Epithelial cell of proximal tubule (primary cell): Measurements from ENCODE around the gene FXYD2. TPM values are rescaled to one million over a fixed set of nuclear protein-coding genes. Genes with fewer than 3 reads are reported as not detected.

Experiments used
- DNase-seq: peaks from one replicate; pipeline ENCODE4 v3.0.0-alpha.2; 2011; ENCODE audit warnings: low read depth
- H3K4me3 ChIP-seq: 2 replicates; pipeline ENCODE4 v1.5.1; 2011; ENCODE audit warnings: low read depth, mild to moderate bottlenecking, low read length
- CTCF ChIP-seq: conservative IDR thresholded peaks from 2 replicates; pipeline ENCODE4 v1.5.1; 2012; ENCODE audit warnings: low read depth, mild to moderate bottlenecking, low read length
- total RNA-seq: library from RNA; depleted of rRNA; stranded (reverse); fragments of >200 nt; gene quantifications from 2 replicates; pipeline ENCODE4 v1.2.3, GENCODE V29; 2015

The FXYD2 gene
- total RNA-seq, 1 donor from 2014 or later: 286 TPM

GRCh38 chr11:117790279-117790678, 34.3 kb downstream of the FXYD2 start:
- DNase-seq: no peak
- no peak overlapping the region for H3K4me3 ChIP-seq
- TF ChIP-seq CTCF: no peak

GRCh38 chr11:117789241-117789640, 35.3 kb downstream of the FXYD2 start:
- DNase-seq: no peak
- no peak overlapping the region for H3K4me3 ChIP-seq
- TF ChIP-seq CTCF: no peak

GRCh38 chr11:117786135-117786870, 38.2 kb downstream of the FXYD2 start:
- DNase-seq: no peak
- no peak overlapping the region for H3K4me3 ChIP-seq
- TF ChIP-seq CTCF: no peak

GRCh38 chr11:117782101-117782500, 42.4 kb downstream of the FXYD2 start:
- TF ChIP-seq CTCF: no peak
- no peak for DNase-seq
- H3K4me3 ChIP-seq: no peak overlapping the region

GRCh38 chr11:117781627-117782026, 42.9 kb downstream of the FXYD2 start:
- TF ChIP-seq CTCF: no peak
- no peak for DNase-seq
- no peak overlapping the region for H3K4me3 ChIP-seq

- no peak for TF ChIP-seq CTCF
- H3K4me3 ChIP-seq: no peak overlapping the region
- no peak for DNase-seq
Observed at GRCh38 chr11:117780456-117780855, 44.1 kb downstream of the FXYD2 start.

- no peak overlapping the region for H3K4me3 ChIP-seq
- DNase-seq: no peak
- no peak for TF ChIP-seq CTCF
Observed at GRCh38 chr11:117774553-117774952, 50.0 kb downstream of the FXYD2 start.
